ENCODE results near the gene ZNF398.

The ZNF398 gene

DNA sequence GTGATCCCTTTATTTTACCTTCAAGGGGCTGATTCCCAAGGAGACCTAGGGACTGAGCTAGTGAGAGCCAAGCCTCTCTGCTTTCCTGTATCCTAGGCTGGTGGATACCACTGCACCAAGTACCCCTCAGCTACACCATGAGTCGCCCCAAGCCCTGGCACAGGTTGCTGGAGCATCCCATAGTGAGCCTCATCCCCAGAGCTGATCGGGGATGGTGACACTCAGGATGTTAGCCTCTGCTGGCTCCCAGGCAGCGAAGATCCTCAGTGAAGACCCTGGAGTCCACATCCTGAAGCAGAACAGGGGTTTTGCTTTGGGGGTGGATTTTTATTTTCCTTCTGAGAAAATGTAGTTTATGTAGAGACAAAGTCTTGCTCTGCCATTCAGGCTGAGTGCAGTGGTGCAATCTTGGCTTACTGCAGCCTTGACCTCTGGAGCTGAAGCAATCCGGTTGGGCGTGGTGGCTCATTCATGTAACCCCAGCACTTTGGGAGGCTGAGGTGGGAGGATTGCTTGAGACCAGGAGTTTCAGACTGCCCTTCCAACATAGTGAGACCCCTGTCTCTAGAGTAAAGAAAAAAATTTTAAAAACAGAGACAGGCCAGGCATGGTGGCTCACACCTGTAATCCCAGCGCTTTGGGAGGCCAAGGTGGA lies 79.7 kb downstream of the ZNF398 start:
- TF ChIP-seq, protein P1, sequence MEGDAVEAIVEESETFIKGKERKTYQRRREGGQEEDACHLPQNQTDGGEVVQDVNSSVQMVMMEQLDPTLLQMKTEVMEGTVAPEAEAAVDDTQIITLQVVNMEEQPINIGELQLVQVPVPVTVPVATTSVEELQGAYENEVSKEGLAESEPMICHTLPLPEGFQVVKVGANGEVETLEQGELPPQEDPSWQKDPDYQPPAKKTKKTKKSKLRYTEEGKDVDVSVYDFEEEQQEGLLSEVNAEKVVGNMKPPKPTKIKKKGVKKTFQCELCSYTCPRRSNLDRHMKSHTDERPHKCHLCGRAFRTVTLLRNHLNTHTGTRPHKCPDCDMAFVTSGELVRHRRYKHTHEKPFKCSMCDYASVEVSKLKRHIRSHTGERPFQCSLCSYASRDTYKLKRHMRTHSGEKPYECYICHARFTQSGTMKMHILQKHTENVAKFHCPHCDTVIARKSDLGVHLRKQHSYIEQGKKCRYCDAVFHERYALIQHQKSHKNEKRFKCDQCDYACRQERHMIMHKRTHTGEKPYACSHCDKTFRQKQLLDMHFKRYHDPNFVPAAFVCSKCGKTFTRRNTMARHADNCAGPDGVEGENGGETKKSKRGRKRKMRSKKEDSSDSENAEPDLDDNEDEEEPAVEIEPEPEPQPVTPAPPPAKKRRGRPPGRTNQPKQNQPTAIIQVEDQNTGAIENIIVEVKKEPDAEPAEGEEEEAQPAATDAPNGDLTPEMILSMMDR (IDR thresholded peaks at IDR 0.05; ENCODE audit: low read depth, low read length), result no peak
- H3K27me3 ChIP-seq (ENCODE audit: insufficient read depth, low read depth, severe bottlenecking), result no peaks in the 10 kb centered on the region
- no peaks in the 10 kb centered on the region for H3K9me3 ChIP-seq (ENCODE audit: severe bottlenecking)
- H3K27ac ChIP-seq, result no peak overlapping the region
- H3K4me3 ChIP-seq (ENCODE audit: low read depth, low read length), result no peak overlapping the region
- DNase-seq, result no peak
- peaks cover 21% of the 10 kb centered on the region for H3K36me3 ChIP-seq

DNA sequence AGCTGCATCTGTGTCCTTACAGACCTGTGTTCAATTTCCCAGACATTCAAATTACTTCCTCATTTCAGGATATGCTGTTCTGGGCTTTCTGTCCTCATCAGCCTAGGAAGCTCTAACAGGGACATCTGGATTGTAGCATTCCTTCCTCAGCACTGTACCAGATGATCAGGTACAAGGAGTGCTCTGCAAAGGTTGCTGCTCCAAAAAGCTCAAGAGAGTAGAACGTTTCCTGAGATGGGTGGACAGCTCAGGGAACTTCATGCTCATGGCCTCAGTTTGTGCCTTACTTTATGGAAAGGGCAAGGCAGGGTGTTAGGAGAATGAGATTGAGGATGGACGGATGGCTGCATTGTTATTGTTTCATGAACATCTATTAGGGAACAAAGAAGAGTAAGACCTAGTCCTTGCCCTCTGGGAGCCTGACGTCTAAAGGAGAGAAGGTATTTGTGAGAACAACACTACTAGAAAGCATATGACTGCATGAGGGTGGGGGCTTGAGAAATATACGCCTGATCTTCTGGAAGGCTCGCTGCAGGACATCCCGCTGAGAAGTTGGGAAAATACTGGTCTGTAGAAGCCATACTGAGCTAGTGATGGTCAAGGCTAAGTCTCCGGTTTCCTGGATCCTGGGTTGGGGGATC lies 81.7 kb downstream of the ZNF398 start:
- no peaks in the 10 kb centered on the region for H3K9me3 ChIP-seq (ENCODE audit: severe bottlenecking)

DNA sequence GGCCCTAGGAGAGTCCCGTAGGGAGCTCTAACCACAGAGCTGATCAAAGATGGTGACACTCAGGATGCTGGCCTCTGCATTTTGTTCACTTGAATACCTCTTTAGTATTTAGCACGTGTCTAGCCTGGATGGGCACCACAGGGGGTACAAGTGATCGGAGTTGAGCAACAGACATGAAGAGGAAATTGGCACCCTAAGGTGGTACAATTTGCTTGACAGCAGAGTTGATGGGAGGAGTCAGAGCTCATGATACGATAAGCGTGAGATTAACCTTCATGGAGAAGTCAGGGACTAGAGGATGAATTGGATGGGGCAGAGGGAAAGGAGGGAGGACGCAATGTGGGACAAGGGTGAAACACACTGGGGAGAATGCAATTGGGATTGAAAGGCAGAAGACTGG lies 82.3 kb downstream of the ZNF398 start:
- no peak overlapping the region for H3K27ac ChIP-seq
- no peaks in the 10 kb centered on the region for H3K27me3 ChIP-seq (ENCODE audit: insufficient read depth, low read depth, severe bottlenecking)
- TF ChIP-seq, protein P1 (IDR thresholded peaks at IDR 0.05; ENCODE audit: low read depth, low read length), result no peak
- peaks cover 13% of the 10 kb centered on the region for H3K36me3 ChIP-seq
- H3K4me3 ChIP-seq (ENCODE audit: low read depth, low read length), result no peak overlapping the region
- H3K9me3 ChIP-seq (ENCODE audit: severe bottlenecking), result no peaks in the 10 kb centered on the region
- no peak for DNase-seq

More for the DNA sequence above, 81.7 kb downstream of the ZNF398 start:
- Histone ChIP-seq H3K4me3 (ENCODE audit: low read depth, low read length) (no peak overlapping the region), H3K36me3 (peaks cover 16% of the 10 kb centered on the region), H3K27me3 (ENCODE audit: insufficient read depth, low read depth, severe bottlenecking) (no peaks in the 10 kb centered on the region), H3K27ac (no peak overlapping the region)
- TF ChIP-seq, protein P1 (IDR thresholded peaks at IDR 0.05; ENCODE audit: low read depth, low read length), result no peak
- no peak for DNase-seq

DNA sequence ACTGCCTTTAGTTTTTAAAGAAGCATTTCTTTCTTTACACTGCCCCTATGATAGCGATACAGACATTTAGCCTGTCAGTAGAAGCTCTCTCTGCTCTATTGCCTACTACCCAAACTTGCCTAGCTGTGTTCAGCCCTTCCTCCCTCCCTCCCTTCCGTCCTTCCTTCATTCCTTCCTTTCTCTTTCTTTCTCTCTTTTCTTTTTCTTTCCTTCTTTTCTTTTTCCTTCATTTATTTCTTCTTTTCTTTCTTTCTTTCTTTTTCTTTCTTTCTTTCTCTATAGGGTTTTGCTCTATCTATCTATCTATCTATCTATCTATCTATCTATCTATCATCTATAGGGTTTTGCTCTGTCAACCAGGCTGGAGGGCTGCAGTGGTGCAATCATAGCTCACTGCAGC lies 85.1 kb downstream of the ZNF398 start:
- Histone ChIP-seq H3K27ac (no peak overlapping the region), H3K27me3 (ENCODE audit: insufficient read depth, low read depth, severe bottlenecking) (no peaks in the 10 kb centered on the region), H3K4me3 (ENCODE audit: low read depth, low read length) (no peak overlapping the region), H3K36me3 (no peaks in the 10 kb centered on the region), H3K9me3 (ENCODE audit: severe bottlenecking) (no peaks in the 10 kb centered on the region)
- no peak for DNase-seq
- TF ChIP-seq, protein P1 (IDR thresholded peaks at IDR 0.05; ENCODE audit: low read depth, low read length), result no peak
